ENCODE data around the gene C1RL. TPM values are rescaled to one million over a fixed set of nuclear protein-coding genes. Genes with fewer than 3 reads are reported as not detected.

The C1RL gene
- total and polyA plus RNA-seq, 2 donors (not counting 1 experiment from before 2014, with no cell fraction given): 13.5 to 24.9 TPM

DNA sequence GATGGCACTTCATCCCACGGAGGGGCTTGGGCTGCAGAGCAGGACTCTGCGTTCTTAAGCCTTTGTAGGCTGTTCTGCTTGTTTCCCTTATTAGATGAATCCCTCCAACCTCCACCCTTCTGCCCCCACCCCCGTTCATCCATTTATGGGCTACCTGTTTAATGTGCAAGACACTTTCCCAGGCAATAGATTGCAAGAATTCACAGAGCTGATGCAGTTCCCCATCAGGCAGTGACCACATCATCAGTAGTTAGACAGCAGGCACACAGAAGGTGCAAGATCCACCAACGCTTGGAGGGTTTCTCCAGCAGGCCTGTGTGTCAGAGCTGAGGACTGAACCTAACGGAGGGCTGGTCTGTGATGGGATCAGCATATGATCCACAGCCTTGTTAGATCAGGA lies 15.5 kb downstream of the C1RL start:
- H3K27ac Mint-ChIP-seq: no peak overlapping the region
- H3K4me2 ChIP-seq (replicated peaks; ENCODE audit: low read depth, low read length, poor library complexity, severe bottlenecking): no peak overlapping the region
- H2AFZ ChIP-seq (ENCODE audit: insufficient read depth, low read depth, low read length, poor library complexity, severe bottlenecking): no peak overlapping the region
- intact Hi-C loops (cut with micrococcal nuclease): loop anchor here (5.0 kb wide), 1 partner anchor 76 kb away; the partner anchor contains the start of gene LPCAT3
- no peaks in the 10 kb centered on the region for H3K9me3 Mint-ChIP-seq (ENCODE audit: insufficient read depth)
- no peak for DNase-seq
- H3K27ac ChIP-seq (ENCODE audit: low read length in 2 of 2): no peak overlapping the region
- H3K4me1 ChIP-seq (ENCODE audit: control insufficient read depth in 2 of 2, insufficient read depth in 2 of 2, low read length in 2 of 2): peaks cover 0 to 12% of the 10 kb centered on the region in 2 donors
- H3K9ac ChIP-seq (ENCODE audit: low read length): no peak overlapping the region
- no peak overlapping the region for H3K4me3 ChIP-seq (ENCODE audit: control extremely low read depth in 1 of 5, extremely low read depth in 1 of 5, insufficient read depth in 1 of 5, low read depth in 2 of 5, low read length in 4 of 5)
- no peak overlapping the region for H3K4me3 Mint-ChIP-seq
- WGBS (ENCODE audit: insufficient coverage): 70% methylated on average over 4 of the region's 5 CpGs
- no peak for TF ChIP-seq EZH2 (IDR thresholded peaks at IDR 0.05; ENCODE audit: borderline replicate concordance, insufficient read depth, low read depth, low read length, poor library complexity, severe bottlenecking)
- TF ChIP-seq, protein P1, sequence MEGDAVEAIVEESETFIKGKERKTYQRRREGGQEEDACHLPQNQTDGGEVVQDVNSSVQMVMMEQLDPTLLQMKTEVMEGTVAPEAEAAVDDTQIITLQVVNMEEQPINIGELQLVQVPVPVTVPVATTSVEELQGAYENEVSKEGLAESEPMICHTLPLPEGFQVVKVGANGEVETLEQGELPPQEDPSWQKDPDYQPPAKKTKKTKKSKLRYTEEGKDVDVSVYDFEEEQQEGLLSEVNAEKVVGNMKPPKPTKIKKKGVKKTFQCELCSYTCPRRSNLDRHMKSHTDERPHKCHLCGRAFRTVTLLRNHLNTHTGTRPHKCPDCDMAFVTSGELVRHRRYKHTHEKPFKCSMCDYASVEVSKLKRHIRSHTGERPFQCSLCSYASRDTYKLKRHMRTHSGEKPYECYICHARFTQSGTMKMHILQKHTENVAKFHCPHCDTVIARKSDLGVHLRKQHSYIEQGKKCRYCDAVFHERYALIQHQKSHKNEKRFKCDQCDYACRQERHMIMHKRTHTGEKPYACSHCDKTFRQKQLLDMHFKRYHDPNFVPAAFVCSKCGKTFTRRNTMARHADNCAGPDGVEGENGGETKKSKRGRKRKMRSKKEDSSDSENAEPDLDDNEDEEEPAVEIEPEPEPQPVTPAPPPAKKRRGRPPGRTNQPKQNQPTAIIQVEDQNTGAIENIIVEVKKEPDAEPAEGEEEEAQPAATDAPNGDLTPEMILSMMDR (IDR thresholded peaks at IDR 0.05): no peak
- H3K27me3 ChIP-seq (replicated peaks in 1 of 4; ENCODE audit: control extremely low read depth in 1 of 4, control insufficient read depth in 3 of 4, insufficient read depth in 4 of 4, low read length in 3 of 4): peaks cover 0 to 3% (median 0%) of the 10 kb centered on the region in 4 experiments
- CTCF ChIA-PET: interaction anchor here (0.6 to 2.7 kb wide), 8 partner anchors 14 to 226 kb away, joined by 3 to 12 read pairs (median 4); partner anchors contain the start of gene SPSB2
- no peaks in the 10 kb centered on the region for H4K20me1 ChIP-seq (ENCODE audit: control insufficient read depth, insufficient read depth, low read length, poor library complexity, severe bottlenecking)
- no peaks in the 10 kb centered on the region for H3K9me3 ChIP-seq (ENCODE audit: control extremely low read depth in 1 of 3, control insufficient read depth in 2 of 3, insufficient read depth in 1 of 3, low read length in 2 of 3)
- no peaks in the 10 kb centered on the region for H3K36me3 ChIP-seq (replicated peaks in 1 of 2; ENCODE audit: control extremely low read depth in 1 of 2, control insufficient read depth in 1 of 2, extremely low read depth in 1 of 2, insufficient read depth in 2 of 2, low read length in 1 of 2)
- H3K79me2 ChIP-seq (ENCODE audit: control insufficient read depth, insufficient read depth, low read length): no peaks in the 10 kb centered on the region
- POLR2A ChIA-PET: no interaction called here
- no peak for ATAC-seq (ENCODE audit: low read depth)
- H3K4me1 Mint-ChIP-seq: peaks cover 9% of the 10 kb centered on the region
- peaks cover 4% of the 10 kb centered on the region for H3K27me3 Mint-ChIP-seq

DNA sequence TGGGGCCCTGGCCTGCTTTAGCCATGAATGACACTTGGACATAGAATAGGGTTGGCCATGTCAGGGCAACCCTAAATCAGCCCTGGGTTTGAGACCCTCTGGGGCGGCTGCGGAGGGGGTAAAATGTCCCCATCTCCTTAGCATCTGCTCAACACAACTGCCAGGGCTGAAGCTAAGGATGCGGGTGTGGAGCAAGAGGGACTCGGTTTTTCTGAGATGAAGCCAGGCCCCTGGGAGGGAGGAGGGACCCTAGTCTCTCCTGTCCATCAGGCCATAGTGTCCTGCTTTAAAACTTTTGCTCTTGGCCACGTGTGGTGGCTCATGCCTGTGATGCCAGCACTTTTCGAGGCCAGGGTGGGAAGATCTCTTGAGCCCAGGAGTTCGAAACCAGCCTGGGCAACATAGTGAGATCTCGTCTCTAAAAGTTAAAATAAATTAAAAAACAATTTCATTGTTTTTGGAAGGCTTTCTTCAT lies 16.0 kb downstream of the C1RL start:
- Mint-ChIP-seq H3K27me3 (peaks cover 4% of the 10 kb centered on the region), H3K4me1 (peaks cover 9% of the 10 kb centered on the region), H3K27ac (no peak overlapping the region), H3K9me3 (ENCODE audit: insufficient read depth) (no peaks in the 10 kb centered on the region), H3K4me3 (peak overlapping the region; percentile 90)
- CTCF ChIA-PET: interaction anchor here (0.6 to 2.7 kb wide), 11 partner anchors 15 to 225 kb away, joined by 3 to 12 read pairs (median 4); partner anchors contain the start of genes LPCAT3 and SPSB2
- H3K79me2 ChIP-seq (ENCODE audit: control insufficient read depth, insufficient read depth, low read length): no peaks in the 10 kb centered on the region
- H2AFZ ChIP-seq (ENCODE audit: insufficient read depth, low read depth, low read length, poor library complexity, severe bottlenecking): peak overlapping the region; percentile 79
- TF ChIP-seq, protein P1 (IDR thresholded peaks at IDR 0.05): no peak
- no peak for TF ChIP-seq EZH2 (IDR thresholded peaks at IDR 0.05; ENCODE audit: borderline replicate concordance, insufficient read depth, low read depth, low read length, poor library complexity, severe bottlenecking)
- no peaks in the 10 kb centered on the region for H3K36me3 ChIP-seq (replicated peaks in 1 of 2; ENCODE audit: control extremely low read depth in 1 of 2, control insufficient read depth in 1 of 2, extremely low read depth in 1 of 2, insufficient read depth in 2 of 2, low read length in 1 of 2)
- POLR2A ChIA-PET: no interaction called here
- no peak overlapping the region for H3K9ac ChIP-seq (ENCODE audit: low read length)
- peaks cover 0 to 3% (median 0%) of the 10 kb centered on the region in 4 experiments for H3K27me3 ChIP-seq (replicated peaks in 1 of 4; ENCODE audit: control extremely low read depth in 1 of 4, control insufficient read depth in 3 of 4, insufficient read depth in 4 of 4, low read length in 3 of 4)
- no peak overlapping the region for H3K4me3 ChIP-seq (ENCODE audit: control extremely low read depth in 1 of 5, extremely low read depth in 1 of 5, insufficient read depth in 1 of 5, low read depth in 2 of 5, low read length in 4 of 5)
- intact Hi-C loops (cut with micrococcal nuclease): loop anchor here (1.0 to 5.0 kb wide), 4 partner anchors 15 to 224 kb away; partner anchors contain the start of genes LPCAT3 and SPSB2
- H3K9me3 ChIP-seq (ENCODE audit: control extremely low read depth in 1 of 3, control insufficient read depth in 2 of 3, insufficient read depth in 1 of 3, low read length in 2 of 3): no peaks in the 10 kb centered on the region
- H4K20me1 ChIP-seq (ENCODE audit: control insufficient read depth, insufficient read depth, low read length, poor library complexity, severe bottlenecking): no peaks in the 10 kb centered on the region
- WGBS (ENCODE audit: insufficient coverage): 69% methylated on average over 4 of the region's 8 CpGs
- H3K4me1 ChIP-seq (ENCODE audit: control insufficient read depth in 2 of 2, insufficient read depth in 2 of 2, low read length in 2 of 2): peaks cover 0 to 12% of the 10 kb centered on the region in 2 donors
- no peak overlapping the region for H3K27ac ChIP-seq (ENCODE audit: low read length in 2 of 2)
- ATAC-seq (ENCODE audit: low read depth): no peak
- no peak overlapping the region for H3K4me2 ChIP-seq (replicated peaks; ENCODE audit: low read depth, low read length, poor library complexity, severe bottlenecking)
- no peak for DNase-seq

Data from B cell (primary cell).